ENCODE data around the gene PFDN2.
A peak's percentile ranks its signal among the peaks of the same experiment; 100 is the strongest.

- TF ChIP-seq MAX (IDR thresholded peaks at IDR 0.05; ENCODE audit: low read depth, low read length) (peak; percentile 74), POLR2A (IDR thresholded peaks at IDR 0.05; ENCODE audit: extremely low read depth, insufficient read length) (peak; percentile 58), CTCF (IDR thresholded peaks at IDR 0.05; ENCODE audit: low read depth, low read length) (no peak)
These were observed 36.0 kb upstream of the PFDN2 start, which contains the start of gene UFC1 for GRCh38 chr1:161153682-161154337.
